Testis (tissue), 2 donors: ENCODE results near the gene RASSF8.

Experiments used
- CTCF ChIP-seq, 3 experiments: fragments of 450-650 bp in 2 of 3; fragments of 200-600 bp in 1 of 3; sonication (generic) in 1 of 3; IDR thresholded peaks; one replicate each; pipeline ENCODE4 v1.5.1; 2016 to 2019; ENCODE audit warnings: antibody characterized with exemption in 3 of 3, mild to moderate bottlenecking in 2 of 3, moderate library complexity in 1 of 3
- POLR2A ChIP-seq: fragments of 450-650 bp; IDR thresholded peaks from one replicate; pipeline ENCODE4 v1.6.1; 2017; ENCODE audit warnings: antibody characterized with exemption, mild to moderate bottlenecking, moderate library complexity

DNA sequence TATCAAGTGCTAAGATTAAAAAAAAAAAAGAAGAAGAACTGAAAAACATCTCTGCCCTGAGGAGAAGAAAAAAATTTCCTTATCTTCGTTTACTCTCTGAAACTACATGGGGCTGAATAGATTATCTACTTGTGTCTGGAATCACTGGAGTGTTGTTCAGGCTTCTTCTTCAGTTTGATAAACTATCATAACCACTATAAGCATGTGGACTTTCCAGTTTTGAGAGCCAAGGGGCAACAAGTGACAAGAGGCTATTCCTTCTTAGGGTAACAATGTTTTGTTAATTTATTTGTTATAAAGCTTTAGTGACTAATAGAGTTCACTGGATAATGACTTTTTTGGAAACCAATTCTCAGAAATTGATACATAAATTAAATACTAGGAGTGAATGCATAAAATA is 19.9 kb upstream of the RASSF8 start:
- TF ChIP-seq CTCF (IDR thresholded peaks at IDR 0.05) (no peak), POLR2A (no peak)
